ENCODE results near the gene MYH9.

GRCh38 chr22:36319595-36320497 lies 67.9 kb downstream of the MYH9 start:
- TF ChIP-seq CTCF (IDR thresholded peaks at IDR 0.05; ENCODE audit: low read depth, low read length, missing input control) (no peak), REST (IDR thresholded peaks at IDR 0.05) (no peak), MAX (IDR thresholded peaks at IDR 0.05) (no peak), SP1 (IDR thresholded peaks at IDR 0.05) (no peak), HNF4A (conservative IDR thresholded peaks at IDR 0.05) (no peak), ZBTB33 (IDR thresholded peaks at IDR 0.05) (no peak), YY1 (IDR thresholded peaks at IDR 0.05) (no peak), FOXA1 (IDR thresholded peaks at IDR 0.05) (no peak), RAD21 (IDR thresholded peaks at IDR 0.05) (no peak), RXRA (IDR thresholded peaks at IDR 0.05) (no peak), JUND (IDR thresholded peaks at IDR 0.05) (no peak), ATF3 (IDR thresholded peaks at IDR 0.05) (no peak), EGR1 (IDR thresholded peaks at IDR 0.05; ENCODE audit: low read depth in 2 of 2) (no peak)
